Body of pancreas (tissue), 4 donors: ENCODE results near the gene MAPK8.
"Not testable (repeated sequence)": the region's sequence is repeated elsewhere in the genome, so short reads cannot be mapped to it uniquely, and the experiment has no call there.

ENCODE experiments used
- CTCF ChIP-seq, 7 experiments: fragments of 450-650 bp in 4 of 7; fragments of 200-600 bp in 3 of 7; sonication (generic) in 3 of 7; IDR thresholded peaks; one replicate each; pipeline ENCODE4 v1.5.1; 2016 to 2019; ENCODE audit warnings: antibody characterized with exemption in 7 of 7
- POLR2A ChIP-seq, 3 donors: fragments of 450-650 bp; IDR thresholded peaks; one replicate each; pipeline ENCODE4 v1.6.1; 2016; ENCODE audit warnings: antibody characterized with exemption in 3 of 3, mild to moderate bottlenecking in 2 of 3

DNA sequence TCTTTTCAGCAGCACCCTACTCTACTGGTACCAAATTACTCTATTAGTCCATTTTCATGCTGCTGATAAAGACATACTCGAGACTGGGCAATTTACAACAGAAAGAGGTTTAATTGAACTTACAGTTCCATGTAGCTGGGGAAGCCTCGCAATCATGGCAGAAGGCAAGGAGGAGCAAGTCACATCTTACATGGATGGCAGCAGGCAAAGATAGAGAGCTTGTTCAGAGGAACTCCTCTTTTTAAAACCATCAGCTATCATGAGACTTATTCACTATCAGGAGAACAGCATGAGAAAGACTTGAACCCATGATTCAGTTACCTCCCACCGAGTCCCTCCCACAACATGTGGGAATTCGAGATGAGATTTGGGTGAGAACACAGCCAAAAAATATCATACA is 24.8 kb upstream of the MAPK8 start:
- TF ChIP-seq CTCF, POLR2A (IDR thresholded peaks at IDR 0.05): not testable (repeated sequence)
